Heart left ventricle (tissue), 13 donors: ENCODE measurements around the gene PHF14.

Experiments
- CTCF ChIP-seq, 12 donors: fragments of 200-600 bp; sonication (generic) in 4 of 12; IDR thresholded peaks; one replicate each; pipeline versions ENCODE4 v1.5.0 to v1.8.0; 2018 to 2022; ENCODE audit warnings: antibody characterized with exemption in 12 of 12, mild to moderate bottlenecking in 5 of 12
- POLR2A ChIP-seq, 2 donors: fragments of 450-650 bp; IDR thresholded peaks; one replicate each; pipeline ENCODE4 v1.6.1; 2017; ENCODE audit warnings: antibody characterized with exemption in 2 of 2, mild to moderate bottlenecking in 2 of 2, moderate library complexity in 2 of 2
- donor health status: ischemic (EF 13 %, LVEDD 7.1; RV severe dilation, severe dysfunction).
- donor health status: DM: no; HTN: yes; CAD: no.
- donor health status: DM: no; HTN: no; CAD: no.
- donor health status: ischemic (EF 25% LVEDD 6.9; RV normal size, moderate dysfunction).
- donor health status: ischemic (EF 25% LVEDD 5.7; RV mildly dilated, moderate dysfunction).
- donor health status: ischemic (EF 35%, LVEDD 5.7; RV mildly dilated, moderate dysfunction).
- donor health status: nonischemic (EF 11% LVEDD 7.7; RV severe dilation, severe dysfunction).
- donor health status: DM: yes; HTN: yes; CAD: no.
- donor health status: PGD.
- donor health status: ischemic (EF 29% LVEDD 5.4; RV normal size, mild dysfunction).
- donor health status: nonischemic (EF 23%, LVEDD 6.1; RV moderate dilation, normal function).

DNA sequence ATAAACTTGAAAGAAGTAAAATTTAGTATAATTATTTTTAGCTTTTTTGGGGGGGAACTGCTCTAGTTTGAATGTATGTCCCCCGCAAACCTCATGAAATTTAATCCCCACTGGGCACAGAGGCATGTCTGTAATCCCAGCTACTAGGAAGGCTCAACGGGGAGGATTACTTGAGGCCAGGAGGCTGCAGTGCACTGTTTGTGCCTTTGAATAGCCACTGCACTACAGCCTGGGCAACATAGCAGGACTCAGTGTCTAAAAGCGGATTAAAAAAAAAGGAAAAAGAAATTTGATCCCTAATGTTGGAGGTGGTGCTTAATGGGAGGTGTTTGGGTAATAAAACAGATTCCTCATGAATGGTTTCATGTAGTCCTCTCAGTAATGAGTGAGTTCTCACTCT is 43.1 kb upstream of the PHF14 start:
- TF ChIP-seq POLR2A (IDR thresholded peaks at IDR 0.05), result no peak
- TF ChIP-seq CTCF (IDR thresholded peaks at IDR 0.05), result no peak
